GM21447 (cell line): ENCODE data around the gene FOLR1.

Source experiments
- ATAC-seq: cut with Tn5 transposase; IDR thresholded peaks from one replicate; pipeline ENCODE4 v1.9.1; 2021; ENCODE audit not compliant: unreplicated experiment

Gene FOLR1

DNA sequence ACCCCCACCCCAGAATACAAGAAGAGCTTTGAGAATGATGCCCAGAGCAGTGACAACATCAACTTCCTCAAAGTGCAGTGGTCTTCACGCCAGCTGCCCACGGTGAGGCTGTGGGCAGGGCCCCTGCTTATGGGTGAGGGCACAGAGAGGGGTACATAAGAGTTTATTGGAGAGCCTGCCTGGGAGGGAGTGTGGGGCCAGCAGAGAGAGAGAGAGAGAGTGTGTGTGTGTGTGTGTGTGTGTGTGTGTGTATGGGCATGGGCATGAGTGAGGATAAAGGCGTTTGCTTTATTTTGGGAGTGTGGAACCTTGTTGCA, 42.5 kb downstream of the FOLR1 start:
- ATAC-seq, result no peak

DNA sequence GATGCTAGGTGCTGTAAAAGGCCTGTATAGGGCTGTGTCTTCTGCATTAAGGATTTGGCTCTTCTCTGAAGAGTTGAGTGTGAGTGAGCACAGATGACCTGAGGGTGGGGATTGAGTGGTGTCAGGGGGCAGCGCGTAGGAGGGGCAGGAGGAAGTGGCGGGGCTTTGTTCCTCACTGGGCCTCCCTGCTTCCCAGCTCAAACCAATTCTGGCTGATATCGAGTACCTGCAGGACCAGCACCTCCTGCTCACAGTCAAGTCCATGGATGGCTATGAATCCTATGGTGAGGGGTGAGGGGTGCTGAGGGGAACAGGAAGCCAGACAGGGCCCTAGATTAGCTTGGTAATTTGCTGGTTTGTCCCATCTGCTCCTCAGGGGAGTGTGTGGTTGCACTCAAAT, 43.0 kb downstream of the FOLR1 start:
- ATAC-seq, result no peak

DNA sequence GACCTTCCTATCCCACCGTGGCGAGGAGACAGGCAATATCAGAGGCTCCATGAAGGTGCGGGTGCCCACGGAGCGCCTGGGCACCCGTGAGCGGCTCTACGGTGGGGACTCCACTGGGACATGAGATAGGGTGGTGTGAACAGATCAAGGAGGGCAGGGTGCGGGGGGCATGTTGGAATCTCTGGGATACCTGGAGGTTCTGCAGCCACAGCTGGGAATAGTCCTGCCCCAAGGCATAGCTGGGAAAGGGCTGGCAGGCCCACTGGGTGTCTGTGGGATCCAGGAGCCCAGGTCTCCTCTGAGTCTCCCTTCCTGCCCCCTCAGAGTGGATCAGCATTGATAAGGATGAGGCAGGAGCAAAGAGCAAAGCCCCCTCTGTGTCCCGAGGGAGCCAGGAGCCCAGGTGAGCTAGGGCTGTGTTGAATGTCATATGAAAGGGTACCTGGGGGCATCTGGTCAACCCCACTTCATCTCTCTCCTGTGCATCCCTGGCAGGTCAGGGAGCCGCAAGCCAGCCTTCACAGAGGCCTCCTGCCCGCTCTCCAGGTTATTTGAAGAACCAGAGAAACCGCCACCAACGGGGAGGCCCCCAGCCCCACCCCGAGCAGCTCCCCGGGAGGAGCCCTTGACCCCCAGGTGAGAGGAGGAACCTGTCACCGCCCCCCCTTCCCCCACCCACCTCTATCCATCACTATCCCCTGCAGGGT, 43.6 kb downstream of the FOLR1 start:
- no peak for ATAC-seq

DNA sequence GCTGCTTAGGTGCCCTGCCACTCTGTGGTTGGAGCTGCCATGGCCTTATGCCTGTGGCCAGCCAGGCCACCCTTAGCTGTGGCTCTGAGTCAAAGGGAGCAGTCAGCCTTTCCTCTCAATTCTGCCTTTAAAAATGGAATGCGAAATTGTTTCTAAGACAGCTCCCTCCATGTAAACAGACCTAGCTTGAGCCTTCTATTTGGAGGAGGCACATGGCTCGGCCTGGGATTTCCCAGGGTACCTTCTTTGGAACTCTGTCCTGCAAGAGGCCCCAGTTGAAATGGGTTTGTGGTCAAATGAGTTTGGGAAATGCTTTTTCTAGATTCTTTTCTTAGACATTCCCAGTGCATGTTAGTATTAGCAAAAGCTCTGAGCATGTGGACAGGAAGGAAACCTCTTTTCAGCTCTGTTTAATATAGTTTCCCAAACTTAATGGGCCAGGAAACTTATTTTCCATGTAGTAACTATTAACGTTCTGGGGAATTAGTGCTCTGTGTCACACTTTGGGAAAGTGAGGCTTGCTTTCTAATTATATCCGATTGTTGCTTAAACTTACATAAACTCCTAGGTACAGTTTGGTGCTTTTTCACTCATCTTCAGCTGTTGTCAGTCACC, 44.2 kb downstream of the FOLR1 start:
- no peak for ATAC-seq

DNA sequence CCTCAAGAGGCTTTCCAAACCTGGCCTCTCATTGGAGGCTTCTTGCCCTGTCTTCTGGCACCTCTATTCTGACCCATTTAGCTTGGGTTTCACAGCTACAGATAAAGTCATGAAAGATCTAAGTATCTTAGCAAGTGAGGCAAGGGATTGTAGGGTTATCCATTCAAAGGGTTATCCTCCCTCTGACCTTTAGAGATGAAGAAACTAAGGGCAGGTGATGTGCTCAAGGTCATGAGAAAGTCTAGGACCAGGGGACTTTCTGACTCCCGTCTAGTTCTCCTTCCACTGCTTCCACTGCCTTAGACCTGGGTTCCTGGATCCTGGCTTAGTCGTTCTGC, 44.8 kb downstream of the FOLR1 start:
- no peak for ATAC-seq

DNA sequence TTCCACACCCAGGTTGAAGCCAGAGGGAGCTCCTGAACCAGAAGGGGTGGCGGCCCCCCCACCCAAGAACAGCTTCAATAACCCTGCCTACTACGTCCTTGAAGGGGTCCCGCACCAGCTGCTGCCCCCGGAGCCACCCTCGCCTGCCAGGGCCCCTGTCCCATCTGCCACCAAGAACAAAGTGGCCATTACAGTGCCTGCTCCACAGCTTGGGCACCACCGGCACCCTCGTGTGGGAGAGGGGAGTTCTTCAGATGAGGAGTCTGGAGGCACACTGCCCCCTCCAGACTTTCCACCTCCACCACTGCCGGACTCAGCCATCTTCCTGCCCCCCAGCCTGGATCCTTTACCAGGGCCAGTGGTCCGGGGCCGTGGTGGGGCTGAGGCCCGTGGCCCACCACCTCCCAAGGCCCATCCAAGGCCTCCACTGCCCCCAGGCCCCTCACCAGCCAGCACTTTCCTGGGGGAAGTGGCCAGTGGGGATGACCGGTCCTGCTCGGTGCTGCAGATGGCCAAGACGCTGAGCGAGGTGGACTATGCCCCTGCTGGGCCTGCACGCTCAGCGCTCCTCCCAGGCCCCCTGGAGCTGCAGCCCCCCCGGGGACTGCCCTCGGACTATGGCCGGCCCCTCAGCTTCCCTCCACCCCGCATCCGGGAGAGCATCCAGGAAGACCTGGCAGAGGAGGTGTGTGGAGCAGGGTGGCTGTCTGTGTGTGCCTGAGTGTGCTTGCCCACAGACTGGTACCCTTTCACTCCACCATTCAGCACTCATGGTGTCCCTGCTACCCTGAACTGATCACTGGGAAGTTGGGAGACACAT, 45.4 kb downstream of the FOLR1 start:
- ATAC-seq, result no peak

DNA sequence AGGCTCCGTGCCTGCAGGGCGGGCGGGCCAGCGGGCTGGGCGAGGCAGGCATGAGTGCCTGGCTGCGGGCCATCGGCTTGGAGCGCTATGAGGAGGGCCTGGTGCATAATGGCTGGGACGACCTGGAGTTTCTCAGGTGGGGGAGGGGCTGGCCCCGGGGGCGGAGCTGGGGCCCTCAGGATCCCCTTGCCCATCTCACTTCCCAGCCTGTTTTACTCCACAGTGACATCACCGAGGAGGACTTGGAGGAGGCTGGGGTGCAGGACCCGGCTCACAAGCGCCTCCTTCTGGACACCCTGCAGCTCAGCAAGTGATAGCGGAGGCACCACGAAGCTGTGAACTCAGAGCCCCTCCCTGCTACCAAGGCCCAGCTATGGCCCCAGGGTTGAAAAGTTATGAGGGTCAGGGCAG, 46.1 kb downstream of the FOLR1 start:
- no peak for ATAC-seq

DNA sequence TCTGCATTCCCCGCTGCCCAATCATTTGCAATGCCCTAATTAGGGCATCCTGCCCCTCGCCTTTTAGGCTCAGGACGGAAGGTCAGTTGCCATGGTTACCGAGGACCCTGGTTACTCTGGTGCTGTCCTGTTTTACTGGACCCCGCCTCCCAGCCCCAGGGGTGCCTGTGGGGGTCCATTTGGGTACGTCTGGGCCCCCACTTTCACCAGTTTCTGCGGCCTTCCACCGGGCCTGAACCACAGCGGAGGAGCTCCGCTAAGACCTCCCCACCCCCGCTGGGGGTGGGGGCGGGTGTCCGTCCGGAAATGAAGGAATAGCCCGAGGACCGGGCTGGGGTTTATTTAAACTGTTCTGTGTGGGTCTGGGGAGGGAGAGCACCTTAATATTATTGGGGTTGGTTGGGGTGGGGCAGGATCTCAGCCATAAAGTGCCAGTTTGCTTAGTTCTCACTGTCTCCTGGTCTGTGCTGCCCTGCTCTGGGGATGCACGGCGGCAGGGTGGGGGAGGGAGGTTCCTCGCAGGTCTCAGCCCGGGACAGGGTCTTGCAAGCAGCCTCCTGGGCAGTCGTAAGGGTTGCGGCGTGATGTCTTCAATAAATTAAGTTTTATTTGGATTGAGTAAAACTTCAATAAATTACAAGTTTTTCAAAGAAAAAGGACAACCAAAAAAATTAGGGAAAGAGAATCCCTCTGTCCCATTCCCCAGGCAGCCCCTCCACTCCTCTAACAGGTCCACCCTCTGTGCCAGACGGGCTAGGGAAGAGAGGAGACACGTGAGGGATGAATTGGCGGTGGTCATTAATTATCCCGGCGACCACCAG, 46.8 kb downstream of the FOLR1 start:
- ATAC-seq, result no peak

DNA sequence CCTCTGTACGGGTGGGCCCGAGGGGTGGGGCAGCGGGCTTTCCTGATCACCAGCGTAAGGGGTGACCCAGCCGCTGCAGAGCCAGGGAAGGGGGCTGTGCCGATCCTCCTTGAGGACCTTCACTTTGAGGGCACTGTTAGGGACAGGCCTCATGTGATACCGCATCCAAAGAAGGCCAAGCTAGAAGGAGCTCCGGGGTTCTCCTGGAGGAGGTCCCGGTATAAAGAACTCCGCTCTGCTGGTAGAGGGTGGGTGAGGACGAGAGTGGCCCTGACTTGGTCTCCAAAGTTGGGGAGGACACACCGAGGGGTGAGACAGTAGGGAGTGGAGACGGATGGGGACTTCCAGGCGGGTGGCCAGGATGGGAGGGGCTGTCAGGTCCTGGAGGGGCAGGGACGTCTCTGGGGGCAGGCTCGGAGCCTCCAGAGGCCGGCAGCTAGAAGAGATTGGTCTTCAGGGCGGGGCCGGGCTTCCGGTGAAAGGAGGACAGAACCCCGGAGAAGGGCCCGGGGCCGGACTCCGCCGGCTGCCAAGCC, 47.4 kb downstream of the FOLR1 start:
- no peak for ATAC-seq

DNA sequence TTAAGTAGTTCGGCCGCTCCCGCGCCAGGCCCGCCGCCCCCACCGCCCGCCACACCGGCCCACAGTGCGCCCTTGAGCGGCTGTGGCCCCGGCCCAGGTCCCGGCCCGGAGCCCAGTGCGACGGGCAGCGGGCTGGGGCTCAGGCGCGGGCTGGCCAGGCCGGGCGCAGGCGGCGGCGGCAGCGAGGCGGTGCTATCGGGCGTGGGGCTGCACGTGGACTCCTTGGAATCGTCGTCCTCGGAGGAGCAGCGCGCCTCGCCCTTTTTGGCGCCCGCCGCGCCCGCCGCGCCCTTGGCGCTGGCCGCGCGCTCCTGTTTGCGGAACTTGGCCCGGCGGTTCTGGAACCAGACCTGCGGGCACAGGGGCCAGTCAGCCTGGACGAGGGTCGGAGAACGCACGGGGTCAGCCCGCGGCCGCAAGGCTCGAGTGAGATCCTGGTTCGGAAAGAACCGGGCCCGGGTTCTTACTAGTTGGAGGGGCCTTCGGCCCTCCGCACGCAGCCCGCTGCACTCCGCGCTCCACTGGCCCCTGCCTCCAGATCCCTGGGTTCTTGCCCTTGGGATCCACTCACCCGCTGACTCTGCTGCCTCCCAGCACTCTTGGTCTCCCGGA, 48.0 kb downstream of the FOLR1 start:
- ATAC-seq, result no peak

DNA sequence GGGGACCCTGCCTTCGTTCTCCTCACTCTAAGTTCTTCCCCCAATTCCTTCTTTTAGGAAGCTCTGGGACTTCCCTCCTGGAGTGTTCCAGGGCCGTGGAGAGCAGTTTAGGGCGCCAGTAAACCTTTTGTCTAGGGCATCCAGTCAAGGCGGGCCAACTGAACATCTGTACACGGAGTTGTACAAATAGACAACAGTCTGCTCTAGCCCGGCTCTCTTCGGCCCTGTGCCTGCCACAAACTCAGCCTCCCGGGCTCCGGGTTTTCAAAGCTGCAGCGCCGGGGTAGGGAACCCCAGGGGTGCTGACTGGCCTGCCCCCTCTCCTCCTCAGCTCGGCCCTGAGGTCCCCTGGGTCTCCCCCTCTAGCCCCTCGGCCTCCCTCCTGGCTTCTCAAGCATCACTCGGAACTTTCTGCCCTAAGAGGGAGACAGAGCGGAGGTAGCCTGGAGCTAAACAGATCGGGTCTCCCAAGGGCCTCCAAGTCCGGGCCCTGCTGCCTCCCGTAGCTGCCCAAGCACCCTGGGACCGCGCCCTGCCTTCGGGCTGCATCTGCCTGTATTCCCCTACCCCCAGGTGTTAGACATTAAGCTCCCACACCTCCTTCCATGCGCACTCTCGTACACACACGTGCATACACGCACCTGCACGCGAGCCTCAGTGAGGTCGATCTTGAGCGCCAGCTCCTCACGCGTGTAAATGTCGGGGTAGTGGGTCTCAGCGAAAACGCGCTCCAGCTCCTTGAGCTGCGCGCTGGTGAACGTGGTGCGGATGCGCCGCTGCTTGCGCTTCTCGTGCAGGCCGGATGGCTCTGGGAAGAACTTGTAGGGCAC, 48.7 kb downstream of the FOLR1 start:
- ATAC-seq, result no peak

DNA sequence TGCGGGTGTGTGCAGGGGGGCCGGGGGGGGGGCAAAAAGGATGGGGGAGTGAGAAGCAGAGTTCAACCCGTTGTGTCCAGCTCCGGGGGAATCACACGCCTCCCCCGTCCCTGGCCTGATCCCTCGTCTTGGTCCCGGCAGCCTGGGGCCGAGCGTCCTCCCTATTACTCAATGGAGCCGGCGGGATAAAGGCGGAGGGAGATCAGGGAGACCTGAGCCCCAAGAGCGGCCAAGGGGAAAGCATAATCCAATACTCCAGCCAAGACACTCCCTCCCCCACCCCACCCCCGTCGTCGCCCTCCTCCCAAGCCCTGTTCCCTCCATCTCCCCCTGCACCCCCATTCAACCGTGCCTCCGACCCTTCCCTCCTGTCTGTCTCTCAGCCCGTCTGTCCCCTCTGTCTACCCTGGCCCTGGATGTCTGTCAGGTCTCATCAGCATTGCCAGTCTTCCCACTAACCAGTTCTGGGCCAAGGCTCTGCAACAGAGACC, 49.4 kb downstream of the FOLR1 start:
- ATAC-seq, result no peak

DNA sequence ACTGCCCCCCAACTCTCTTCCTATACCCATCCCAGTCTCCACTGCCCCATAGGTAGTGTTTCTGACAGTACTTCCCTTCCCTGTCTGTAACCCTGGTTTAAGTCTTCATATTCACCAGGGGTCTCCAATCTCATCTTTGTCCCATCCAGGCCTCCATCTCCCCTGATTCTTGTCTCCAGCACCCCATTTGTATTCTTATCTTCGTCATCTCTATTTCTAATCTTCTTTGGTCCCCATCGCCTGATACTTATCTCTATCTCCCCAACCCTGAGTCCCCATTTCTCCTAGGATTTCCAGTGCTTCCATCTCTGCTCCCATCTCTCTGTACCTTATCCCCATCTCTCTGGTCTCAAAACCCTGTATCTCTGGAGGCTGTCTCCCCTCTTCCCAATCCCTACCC, 50.2 kb downstream of the FOLR1 start:
- ATAC-seq, result no peak

DNA sequence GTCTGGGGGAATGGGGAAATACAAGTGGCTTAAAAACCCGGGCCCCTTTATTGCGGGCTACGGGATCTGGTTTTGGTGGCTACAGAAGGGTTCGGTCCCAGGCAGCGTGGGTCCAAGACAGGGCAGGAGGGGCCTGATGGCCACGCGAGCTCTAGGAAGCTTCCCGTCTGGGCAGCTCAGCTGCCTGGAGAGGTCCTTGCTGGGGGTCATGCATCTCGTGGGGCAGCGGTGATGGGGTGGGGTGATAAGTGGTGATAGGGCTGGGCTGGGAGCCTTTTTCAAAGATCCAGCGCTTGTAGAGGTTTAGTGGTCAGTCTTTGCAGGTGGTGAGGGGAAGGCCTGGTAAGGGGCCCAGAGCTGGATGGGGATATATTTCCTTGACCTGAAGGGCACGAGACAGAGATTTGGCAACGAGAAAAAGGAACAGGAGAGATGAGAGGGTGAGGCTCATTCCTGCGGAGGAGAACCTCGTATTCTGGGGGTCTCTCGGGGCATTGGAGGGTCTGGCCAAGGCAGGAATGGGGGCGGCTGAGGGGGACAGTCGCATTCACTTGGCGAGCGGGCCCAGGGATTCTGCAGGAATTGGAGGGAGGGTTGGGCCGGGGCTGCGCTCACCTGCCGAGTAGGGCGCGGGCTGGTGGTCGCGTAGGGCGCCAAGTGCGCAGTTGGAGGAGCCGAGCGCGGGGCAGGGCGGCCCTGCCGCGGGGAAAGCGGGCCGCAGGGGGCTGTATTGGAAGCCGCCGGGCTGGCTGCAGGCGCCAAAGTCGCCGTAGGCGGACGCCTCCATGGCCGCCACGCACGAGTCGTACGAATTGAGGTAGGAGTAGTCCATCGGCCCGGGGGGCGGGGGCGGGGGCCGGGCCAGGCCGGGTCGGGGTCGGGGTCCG, 51.5 kb downstream of the FOLR1 start:
- ATAC-seq, result no peak

DNA sequence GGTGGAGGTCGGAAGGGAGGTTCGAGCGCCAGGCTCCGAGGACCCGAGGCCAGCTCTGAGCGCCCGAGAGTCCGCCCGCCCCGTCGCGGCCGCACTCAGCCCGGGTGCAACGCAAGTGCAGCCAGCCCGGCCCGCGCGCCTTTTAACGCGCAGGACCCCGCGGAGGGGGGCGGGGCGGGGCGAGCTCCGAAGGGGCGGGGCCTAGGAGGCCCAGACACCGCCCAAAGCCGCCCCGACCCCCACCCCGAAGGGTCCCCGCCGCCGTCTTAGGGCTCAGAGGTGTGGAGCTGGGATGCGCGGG, 52.1 kb downstream of the FOLR1 start, which contains the start of gene PHOX2A:
Gene PHOX2A, minus strand, starts transcription at position 117 of the 301 bp plus-strand sequence. CDS start 172 bp downstream, outside the sequence.
- ATAC-seq, result no peak

DNA sequence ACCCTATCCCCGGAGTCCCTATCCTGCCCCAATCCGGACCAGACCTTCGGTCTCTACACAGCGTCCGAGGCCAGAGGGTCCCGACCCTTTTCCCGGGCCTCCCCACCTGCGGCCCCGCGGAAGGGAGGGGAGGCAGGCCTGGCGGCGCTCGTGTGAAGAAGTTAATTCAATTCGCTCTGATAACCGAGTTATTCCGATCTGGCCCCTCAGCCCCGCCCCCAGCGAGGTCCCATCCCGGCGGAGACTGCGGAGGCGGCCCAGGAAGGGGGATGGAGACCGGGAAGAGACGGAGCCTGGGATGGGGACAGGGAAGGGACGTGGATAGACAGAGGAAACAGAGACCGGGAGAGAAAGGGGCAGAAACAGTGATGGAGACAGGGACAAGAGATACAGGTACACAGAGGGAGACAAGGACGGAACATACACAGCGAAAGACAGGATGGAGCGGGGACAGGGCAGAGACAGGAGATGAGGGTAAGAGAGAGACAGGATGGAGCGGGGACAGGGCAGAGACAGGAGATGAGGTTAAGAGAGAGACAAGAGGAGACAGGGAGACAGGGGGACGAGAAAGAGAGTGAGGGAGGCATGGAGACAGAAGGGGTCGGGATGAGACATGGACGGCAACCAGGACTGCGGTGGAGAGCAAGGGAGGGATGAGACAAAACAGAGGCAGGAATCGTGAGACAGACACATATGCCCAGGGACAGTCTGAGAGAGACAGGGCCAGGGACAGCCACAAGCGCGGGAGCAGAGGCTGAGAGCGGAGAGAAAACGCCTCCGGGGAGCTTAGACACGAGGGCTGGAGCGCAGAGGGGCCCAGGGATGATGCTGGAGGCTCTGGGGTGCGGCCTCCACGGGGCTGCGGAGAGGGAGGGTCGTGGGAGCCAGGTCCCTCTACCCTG, 52.7 kb downstream of the FOLR1 start:
- ATAC-seq, result no peak

DNA sequence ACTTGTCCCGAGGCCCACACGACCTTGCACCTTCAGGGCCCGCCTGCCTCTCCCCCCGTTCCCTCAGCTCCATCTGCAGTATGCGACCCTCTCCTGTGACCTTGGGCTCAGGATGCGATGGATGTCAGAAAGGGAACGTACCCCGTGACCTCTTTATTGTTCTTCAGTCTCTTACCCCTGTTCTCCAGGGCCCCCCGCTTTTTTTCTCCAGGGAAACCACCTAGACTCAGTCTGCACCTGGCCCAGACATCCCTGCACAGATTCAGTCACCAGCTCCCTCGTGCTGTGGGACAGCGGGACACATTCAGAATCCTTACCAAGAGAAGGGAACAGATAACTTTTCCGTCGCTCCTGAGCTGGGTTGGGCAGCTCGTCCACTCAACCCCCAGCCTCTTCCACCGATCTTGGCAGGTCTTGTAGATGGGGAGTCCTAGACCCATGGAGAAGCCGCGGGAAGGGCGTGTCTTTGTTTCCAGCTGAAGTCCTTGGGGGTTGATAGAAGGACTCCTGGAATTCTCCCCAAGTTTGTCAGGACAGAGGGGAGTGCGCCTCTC, 53.4 kb downstream of the FOLR1 start:
- no peak for ATAC-seq
